Measurements from ENCODE around the gene MFAP5.
"Not testable (repeated sequence)": the region's sequence is repeated elsewhere in the genome, so short reads cannot be mapped to it uniquely, and the experiment has no call there.

MFAP5 gene

DNA sequence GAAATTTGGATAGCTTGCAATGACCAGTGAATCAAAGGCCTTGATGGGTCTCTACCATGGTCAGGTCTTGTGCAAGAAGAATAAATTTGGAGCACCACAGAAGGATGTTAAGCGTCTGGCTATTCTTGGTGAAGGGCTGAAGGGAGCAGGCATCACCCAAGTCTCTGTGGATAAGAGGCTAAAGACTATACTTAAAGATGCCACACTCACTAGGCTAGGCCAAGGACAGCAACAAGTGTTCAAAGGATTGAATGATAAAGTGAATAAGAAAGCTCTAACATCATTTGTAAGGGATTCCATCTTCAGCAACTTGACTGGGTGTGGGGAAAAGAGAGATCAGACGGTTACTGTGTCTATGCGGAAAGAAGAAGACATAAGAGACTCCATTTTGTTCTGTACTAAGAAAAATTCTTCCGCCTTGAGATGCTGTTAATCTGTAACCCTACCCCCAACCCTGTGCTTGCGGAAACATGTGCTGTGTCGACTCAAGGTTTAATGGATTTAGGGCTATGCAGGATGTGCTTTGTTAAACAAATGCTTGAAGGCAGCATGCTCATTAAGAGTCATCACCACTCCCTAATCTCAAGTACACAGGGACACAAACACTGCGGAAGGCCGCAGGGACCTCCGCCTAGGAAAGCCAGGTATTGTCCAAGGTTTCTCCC, 27.2 kb downstream of the MFAP5 start:
- not testable (repeated sequence) for DNase-seq (ENCODE audit: extremely low read depth in 1 of 2, low read depth in 1 of 2)

DNA sequence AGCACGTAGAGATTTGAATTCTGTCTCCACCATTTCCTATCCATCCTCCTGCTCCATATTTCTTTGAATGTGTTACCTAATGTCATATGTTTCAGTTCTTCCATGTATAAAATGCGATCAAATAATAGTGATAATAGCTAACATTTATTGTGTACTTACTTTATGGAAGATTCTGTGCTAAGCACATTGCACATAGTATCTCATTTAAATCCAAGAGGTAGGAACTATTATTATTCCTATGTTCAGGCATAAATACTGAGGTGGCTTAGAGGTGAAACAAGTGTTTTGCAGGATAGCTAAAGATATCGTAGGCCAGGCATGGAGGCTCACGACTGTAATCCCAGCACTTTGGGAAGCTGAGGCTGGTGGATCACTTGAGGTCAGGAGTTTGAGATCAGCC, 32.5 kb downstream of the MFAP5 start:
- no peak for DNase-seq (ENCODE audit: extremely low read depth in 1 of 2, low read depth in 1 of 2)

DNA sequence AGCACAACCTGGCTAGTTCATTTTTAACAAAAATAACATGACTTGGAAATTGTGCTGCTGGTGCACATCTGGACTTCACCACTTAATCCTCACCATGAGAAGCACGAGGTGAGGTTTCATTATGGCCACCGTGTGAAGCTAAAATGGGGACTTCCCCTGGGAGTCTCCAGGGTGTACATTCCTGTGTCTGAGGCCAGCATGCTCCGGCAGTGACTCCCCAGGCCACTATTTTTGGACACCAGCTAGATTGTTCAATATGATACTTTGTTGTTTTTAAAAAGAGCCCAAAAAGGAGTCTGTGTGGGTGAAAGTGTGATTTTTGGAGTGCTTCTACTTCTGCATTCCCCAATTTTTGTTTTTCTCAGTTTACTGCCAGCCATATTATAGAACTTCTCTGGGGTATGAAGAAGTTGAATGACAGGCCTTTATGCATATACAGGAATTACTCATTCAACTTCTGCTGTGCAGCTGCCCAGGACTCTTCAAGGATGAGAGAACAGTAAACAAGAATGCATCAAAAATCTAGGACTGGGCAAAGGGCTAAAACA, 33.1 kb downstream of the MFAP5 start:
- DNase-seq (ENCODE audit: extremely low read depth in 1 of 2, low read depth in 1 of 2), result no peak

DNA sequence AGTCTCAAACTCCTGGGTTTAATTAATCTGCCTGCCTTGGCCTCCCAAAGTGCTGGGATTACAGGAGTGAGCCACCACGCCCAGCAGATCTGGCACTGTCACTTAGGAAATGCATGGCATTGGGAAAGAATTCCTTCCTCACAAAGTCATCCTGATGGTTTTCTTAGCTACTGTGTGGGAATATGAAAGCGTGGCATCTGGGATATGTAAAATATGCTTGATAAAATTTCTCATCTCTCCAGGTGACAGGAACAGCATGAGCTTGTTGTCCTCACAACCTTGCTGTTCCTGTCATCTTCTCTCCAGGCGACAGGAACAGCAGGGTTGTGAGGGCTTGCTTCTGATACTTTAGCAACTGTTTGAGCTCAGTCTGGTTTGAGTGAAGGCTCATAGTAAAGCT, 33.9 kb downstream of the MFAP5 start:
- DNase-seq (ENCODE audit: extremely low read depth in 1 of 2, low read depth in 1 of 2), result no peak

- DNase-seq (ENCODE audit: extremely low read depth in 1 of 2, low read depth in 1 of 2), result not testable (repeated sequence)
Measured at GRCh38 chr12:8624750-8625149, 37.9 kb downstream of the MFAP5 start.

- DNase-seq (ENCODE audit: extremely low read depth in 1 of 2, low read depth in 1 of 2), result no peak
Measured at GRCh38 chr12:8622646-8623045, 40.0 kb downstream of the MFAP5 start.

DNA sequence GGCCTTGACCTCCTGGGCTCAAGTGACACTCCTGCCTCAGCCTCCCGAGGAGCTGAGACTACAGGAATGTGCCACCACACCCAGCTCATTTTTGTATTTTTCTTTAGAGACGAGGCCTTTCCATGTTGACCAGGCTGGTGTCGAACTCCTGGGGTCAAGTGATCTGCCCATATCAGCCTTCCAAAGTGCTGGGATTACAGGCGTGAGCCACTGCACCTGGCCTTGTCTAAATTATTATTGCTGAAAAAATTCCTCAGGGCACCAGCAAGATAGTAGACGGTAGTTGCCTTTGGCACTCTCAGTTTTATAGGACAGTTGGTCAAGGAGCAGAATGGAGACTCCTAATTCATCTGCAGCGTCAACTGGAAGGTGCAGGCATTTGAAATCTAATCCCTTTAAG, 47.4 kb downstream of the MFAP5 start:
- no peak for DNase-seq (ENCODE audit: extremely low read depth in 1 of 2, low read depth in 1 of 2)

DNA sequence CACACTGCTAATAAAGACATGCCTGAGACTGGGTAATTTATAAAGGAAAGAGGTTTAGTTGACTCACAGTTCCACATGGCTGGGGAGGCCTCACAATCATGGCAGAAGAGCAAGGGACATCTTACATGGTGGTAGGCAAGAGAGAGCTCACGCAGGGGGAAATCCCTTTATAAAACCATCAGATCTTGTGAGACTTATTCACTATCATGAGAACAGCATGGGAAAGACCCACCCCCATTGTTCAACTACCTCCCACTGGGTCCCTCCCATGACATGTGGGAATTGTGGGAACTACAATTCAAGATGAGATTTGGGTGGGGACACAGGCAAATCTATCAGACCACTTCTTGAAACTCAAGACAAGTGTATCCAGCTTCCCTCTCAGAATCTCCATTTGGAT, 48.7 kb downstream of the MFAP5 start:
- not testable (repeated sequence) for DNase-seq (ENCODE audit: extremely low read depth in 1 of 2, low read depth in 1 of 2)

GRCh38 chr12:8612629-8613028, 50.0 kb downstream of the MFAP5 start, which contains the start of gene AICDA:
AICDA (minus strand) TSS chr12:8612859; CDS start chr12:8612767, 92 bp downstream.
- no peak for DNase-seq (ENCODE audit: extremely low read depth in 1 of 2, low read depth in 1 of 2)

GRCh38 chr12:8609061-8609570, 53.5 kb downstream of the MFAP5 start:
- no peak for DNase-seq (ENCODE audit: extremely low read depth in 1 of 2, low read depth in 1 of 2)

DNA sequence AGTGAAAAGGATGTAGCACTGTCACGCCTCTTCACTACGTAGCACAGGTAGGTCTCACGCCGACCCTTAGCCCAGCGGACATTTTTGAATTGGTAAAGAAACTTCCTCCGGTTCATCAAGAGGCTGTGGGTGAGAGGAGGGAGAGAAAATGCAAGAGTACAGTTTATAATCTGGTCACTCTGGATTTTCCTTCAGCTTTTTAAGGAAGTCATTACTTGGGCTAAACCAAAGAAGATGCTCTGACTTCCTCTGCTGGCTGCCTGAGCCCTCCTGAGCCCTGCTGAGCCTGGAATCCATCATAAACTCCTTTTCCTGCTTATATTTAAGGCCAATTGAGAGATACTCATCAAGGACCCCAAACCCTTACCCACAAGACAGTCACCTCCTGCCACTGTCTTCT, 55.7 kb downstream of the MFAP5 start:
- no peak for DNase-seq (ENCODE audit: extremely low read depth in 1 of 2, low read depth in 1 of 2)

- no peak for DNase-seq (ENCODE audit: extremely low read depth in 1 of 2, low read depth in 1 of 2)
Measured at GRCh38 chr12:8605057-8605456, 57.6 kb downstream of the MFAP5 start.

- no peak for DNase-seq (ENCODE audit: extremely low read depth in 1 of 2, low read depth in 1 of 2)
Measured at GRCh38 chr12:8603856-8604255, 58.8 kb downstream of the MFAP5 start.

- no peak for DNase-seq (ENCODE audit: extremely low read depth in 1 of 2, low read depth in 1 of 2)
Measured at GRCh38 chr12:8603286-8603685, 59.3 kb downstream of the MFAP5 start.

GRCh38 chr12:8596561-8596960, 66.1 kb downstream of the MFAP5 start:
- DNase-seq (ENCODE audit: extremely low read depth in 1 of 2, low read depth in 1 of 2), result no peak
